ENCODE data around the gene GPR84.

The GPR84 gene

DNA sequence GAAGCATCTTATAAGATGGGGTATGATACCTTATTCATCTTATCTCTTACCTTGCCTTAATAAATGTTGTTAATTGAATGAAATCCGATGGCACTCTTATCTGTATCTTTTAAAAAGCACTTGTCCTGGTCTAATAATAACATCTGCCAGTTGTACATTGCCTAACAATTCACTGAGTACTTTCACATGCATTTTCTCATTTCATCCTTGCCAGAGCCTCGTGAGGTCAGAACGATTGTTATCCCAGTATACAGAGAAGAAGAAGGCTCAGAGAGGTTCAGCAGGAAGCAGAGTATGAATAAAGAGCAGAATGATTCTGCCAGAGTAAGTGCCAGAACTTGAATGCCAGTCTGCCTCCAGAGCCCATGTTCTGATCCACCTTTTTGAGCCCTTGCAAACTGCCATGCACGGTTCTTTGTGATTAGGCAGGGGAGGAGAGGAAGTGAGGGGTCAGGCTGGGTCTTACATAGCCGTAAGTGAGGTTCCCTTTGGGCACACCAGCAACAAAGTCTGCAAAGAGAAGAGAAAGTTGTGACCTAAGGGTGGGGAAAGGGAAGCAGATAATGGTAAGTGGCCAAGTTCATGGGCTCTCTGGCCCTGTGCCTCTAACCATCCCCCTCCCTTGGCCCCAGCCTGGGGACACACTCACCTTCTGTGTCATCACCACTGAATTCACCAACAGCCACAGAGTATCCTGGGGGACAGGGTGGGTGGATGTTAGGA lies 43.1 kb upstream of the GPR84 start:
- TF ChIP-seq, protein P1, sequence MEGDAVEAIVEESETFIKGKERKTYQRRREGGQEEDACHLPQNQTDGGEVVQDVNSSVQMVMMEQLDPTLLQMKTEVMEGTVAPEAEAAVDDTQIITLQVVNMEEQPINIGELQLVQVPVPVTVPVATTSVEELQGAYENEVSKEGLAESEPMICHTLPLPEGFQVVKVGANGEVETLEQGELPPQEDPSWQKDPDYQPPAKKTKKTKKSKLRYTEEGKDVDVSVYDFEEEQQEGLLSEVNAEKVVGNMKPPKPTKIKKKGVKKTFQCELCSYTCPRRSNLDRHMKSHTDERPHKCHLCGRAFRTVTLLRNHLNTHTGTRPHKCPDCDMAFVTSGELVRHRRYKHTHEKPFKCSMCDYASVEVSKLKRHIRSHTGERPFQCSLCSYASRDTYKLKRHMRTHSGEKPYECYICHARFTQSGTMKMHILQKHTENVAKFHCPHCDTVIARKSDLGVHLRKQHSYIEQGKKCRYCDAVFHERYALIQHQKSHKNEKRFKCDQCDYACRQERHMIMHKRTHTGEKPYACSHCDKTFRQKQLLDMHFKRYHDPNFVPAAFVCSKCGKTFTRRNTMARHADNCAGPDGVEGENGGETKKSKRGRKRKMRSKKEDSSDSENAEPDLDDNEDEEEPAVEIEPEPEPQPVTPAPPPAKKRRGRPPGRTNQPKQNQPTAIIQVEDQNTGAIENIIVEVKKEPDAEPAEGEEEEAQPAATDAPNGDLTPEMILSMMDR (IDR thresholded peaks at IDR 0.05), result no peak

DNA sequence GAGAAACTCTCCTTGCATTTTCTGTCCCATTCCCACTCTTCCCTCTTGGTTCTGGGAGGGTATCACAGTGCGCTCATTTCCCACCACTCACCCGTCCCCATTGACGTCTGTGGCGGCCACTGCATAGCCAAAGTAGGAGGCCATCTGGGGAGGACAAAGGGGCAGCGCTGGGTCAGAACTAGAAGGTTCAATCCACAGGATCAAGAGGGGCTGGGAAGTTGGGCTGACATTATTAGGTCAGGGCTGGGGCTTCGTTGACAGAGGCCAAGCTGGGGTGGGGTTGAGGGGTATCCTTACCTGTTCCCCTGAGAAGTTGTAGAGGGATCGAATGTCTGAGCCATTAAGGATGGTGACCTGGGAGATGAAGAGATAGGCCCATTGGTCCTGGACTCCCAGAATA lies 41.3 kb upstream of the GPR84 start:
- TF ChIP-seq, protein P1 (IDR thresholded peaks at IDR 0.05), result no peak
- DNase-seq (ENCODE audit: low spot score), result no peak
- Histone ChIP-seq H3K27ac (peak overlapping the region in 1 of 2 donors; percentile 2), H3K4me3 (no peak overlapping the region)

More for the DNA sequence above, 43.1 kb upstream of the GPR84 start:
- DNase-seq (ENCODE audit: low spot score), result no peak
- Histone ChIP-seq H3K27ac (peak overlapping the region in 1 of 2 donors; percentile 58), H3K4me3 (no peak overlapping the region)

DNA sequence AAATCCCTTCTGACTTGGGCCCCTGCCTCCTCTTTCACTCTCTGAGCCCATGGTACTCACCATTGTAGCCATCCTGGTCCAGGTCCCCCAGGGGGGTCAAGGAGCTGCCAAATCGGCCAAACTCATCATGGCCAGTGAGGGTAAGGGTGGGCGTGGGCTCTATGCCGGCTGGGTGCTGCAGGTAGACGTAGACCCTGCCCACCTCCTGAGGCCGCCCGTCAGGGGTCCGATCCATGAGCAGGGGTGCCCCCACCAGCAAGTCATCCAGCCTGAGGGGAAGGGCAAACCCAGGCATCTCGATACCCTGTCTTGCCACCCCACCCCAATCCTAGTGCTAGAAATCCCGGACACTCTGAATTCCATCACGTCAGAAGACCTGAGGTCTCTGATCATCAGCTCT lies 40.8 kb upstream of the GPR84 start:
- TF ChIP-seq, protein P1 (IDR thresholded peaks at IDR 0.05), result no peak
- no peak for DNase-seq (ENCODE audit: low spot score)
- no peak overlapping the region for H3K4me3 ChIP-seq
- no peak overlapping the region for H3K27ac ChIP-seq

DNA sequence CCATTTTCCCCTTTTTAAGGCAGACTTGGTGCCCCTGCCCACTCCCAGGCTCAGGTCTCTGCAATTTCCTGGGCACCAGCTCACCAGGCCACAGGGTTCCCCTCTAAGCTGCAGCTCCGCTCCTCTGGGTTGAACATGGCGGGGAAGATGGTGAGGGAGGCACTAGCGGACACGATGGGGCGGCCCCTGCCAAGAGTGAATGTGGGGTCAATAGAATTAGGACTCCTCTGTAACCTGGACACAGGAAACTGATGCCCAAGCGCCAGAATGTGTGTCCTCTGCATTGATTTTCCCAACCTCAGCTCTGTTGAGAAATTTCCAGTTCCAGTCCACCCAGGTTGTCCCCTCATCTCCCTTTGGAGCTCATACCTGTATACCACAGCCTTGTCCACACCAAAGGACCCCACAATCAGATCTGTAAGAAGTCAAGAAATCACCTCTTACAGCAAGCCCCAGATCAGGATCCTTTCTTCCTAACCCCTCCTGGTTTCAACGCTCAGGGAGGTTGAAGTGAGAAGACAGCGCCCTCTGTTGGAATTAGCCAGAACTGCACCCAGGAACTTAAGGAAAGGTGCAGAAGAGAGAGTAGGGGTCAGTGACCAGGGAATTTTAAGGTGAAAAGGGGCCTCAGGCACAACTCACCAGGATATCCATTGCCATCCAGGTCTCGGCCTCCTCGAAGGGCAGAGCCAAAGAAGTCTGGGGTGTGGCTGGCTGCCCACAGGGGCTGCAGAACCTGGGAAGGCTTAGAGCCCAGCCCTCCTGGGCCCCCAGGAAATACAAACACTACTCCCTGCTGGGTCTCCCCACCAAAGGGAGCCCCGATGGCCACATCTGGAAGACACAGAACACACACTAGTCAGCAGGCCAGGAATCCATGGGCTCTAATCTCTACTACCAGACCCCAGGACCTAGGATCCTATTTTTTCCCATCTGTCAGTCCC lies 40.0 kb upstream of the GPR84 start:
- TF ChIP-seq, protein P1 (IDR thresholded peaks at IDR 0.05), result peak; percentile 93
- Histone ChIP-seq H3K27ac (peak overlapping the region in 1 of 2 donors; percentile 30), H3K4me3 (no peak overlapping the region)
- DNase-seq (ENCODE audit: low spot score), result no peak

DNA sequence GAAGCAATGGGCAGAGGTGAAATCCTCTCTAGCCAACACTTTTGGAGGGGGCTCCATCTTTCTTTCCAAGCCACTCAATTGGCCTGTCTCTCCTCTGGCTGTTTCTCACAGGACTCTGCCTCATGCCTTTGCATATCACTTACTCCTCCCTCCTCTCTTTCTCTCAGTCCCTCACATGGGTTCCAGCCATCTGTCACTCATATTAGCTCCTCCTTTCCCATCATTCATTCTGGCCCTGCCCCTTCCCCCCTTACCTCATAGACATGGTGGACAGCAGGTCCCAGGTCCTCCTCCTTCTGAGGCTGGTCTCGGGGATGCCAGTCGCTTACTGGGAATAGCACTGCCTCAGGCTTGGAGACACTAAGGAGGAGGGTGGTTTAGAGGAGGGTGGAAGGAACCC lies 36.8 kb upstream of the GPR84 start:
- peak overlapping the region in 1 of 2 donors; percentile 31 for H3K27ac ChIP-seq
- no peak overlapping the region for H3K4me3 ChIP-seq
- DNase-seq (ENCODE audit: low spot score), result no peak
- TF ChIP-seq, protein P1 (IDR thresholded peaks at IDR 0.05), result no peak

DNA sequence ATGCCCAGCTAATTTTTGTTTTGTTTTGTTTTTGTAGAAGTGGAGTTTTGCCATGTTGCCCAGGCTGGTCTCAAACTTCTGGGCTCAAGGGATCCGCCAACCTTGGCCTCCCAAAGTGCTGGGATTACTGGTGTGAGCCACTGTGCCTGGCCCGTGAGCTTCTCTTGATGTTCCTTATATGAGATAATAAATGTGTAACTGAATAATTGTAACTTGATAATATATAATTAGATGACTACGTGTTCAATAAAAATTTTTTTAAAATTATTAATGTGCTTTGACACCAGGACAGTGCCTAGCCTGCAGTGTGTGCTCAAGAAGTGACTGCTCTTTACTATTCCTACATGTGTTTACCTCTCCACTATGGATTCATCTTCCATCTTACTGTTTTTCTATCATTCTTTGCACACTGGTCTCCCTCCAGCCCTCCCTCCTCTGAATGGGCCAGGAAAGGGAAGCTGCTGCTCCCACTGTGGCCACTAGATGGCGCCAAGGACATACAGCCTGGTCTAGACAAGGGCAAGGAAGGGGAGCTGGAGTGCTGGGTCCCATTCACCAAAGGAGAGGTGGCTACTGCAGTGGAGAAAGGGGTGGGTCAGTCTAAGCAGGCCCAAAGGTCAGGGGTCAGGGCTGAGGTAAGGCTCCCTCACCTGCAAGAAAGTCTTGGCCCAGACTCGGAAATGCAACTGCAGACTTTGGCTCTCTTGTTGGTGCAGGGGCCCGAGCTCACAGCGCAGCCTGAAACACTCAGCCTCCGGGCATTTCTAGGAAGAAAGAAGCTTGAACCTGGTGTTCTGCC lies 34.9 kb upstream of the GPR84 start:
- TF ChIP-seq, protein P1 (IDR thresholded peaks at IDR 0.05), result peak; percentile 87
- no peak overlapping the region for H3K4me3 ChIP-seq
- DNase-seq (ENCODE audit: low spot score), result peak; percentile 88
- no peak overlapping the region for H3K27ac ChIP-seq
